Amygdala (tissue), 56 donors: Measurements from ENCODE around the gene PRUNE2.

Experiments
- DNase-seq, 56 donors: peaks; one replicate each; lab custom pipeline; 2025; lab: John Stamatoyannopoulos, UW

PRUNE2 gene

DNA sequence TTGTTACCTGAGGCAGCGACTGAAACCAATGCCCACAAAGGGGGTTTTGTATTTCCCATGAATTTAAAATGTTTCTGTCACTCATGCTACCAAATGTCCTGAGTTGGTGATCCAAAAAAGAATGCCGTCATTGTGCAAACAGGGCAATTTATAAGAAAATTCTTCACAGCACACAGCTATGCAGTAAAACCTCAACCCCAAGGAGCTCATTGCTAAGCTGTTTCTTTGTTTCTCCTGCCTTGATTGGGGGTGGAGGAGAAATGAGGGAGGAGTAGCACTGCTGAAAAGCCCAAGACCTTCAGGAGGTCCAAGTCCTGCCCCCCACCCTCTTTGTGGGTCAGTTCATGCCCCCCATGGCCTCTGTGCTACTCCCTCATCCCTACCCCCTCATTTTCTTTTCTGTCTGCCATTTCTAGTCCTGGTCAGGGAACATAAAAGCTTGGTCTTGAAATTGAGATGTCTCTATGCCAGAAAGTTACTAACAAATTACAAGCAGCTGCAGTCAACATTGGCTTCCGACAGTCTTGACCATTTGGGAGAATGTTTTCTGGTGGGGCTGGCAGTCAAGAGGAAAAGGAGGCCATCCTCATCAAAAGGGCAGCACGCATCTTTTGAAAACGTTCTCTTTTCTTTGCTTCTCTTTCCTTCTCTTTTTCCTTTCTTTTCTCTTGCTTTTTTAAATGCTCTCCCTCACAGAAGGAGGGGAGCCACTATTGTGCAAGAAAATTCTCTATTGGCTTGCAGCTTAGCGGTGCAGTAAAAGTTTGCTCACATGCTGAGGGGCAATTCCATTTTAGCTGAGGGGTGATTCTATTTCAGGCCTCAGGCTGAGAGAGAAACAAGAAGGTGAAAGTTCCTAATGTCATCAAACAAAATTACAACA is 313.6 kb downstream of the PRUNE2 start:
- DNase-seq = no peak

DNA sequence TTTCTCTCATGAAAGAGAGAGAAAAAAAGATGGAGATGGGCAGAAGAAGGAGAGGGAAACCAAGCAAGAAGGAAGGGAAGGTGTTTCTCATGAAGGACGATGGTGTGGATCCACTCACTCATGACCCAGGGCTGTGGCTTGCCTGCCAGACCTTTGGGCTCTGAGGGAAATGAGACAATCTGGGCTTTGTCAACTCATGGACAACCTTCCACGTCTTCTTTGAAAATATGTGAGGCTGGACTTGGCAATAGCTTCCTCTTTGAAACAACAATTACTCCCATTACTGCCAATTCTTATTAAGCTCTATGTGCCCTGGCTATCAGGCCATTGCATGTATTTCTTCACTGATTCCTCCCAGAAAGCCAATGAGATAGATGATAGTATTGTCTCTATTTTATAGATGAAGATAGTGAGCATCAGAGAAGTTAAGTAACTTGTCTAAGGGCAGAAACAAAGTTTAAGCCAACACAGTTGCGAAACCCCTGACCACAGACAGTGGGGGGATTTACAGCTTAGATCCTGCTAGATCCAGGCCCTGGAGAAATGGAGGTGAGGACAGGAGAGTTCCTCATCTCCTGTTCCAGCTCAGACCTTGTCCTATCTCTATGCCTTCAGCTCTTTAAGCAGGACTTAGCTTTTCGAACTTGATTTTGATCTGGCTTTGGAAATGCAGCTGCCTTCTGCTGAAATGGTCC is 314.5 kb downstream of the PRUNE2 start:
- no peak for DNase-seq

DNA sequence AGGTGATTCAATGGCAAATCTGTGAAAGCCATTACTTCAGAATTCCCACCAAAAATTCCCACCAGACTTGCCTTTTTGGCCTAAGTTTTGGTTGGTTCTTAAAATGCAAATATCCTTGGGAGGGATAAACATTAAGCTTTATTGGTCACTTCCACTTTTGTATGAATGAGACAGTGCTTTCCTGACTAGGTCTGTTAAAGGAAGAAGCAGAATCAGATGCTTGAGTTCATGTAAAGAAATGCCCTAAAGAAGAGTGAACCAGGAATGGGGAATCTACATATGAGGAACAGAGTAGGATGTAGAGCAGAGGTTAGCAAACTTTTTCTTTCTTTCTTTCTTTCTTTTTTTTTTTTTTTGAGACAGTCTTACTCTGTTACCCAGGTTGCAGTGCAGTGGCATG is 317.6 kb downstream of the PRUNE2 start:
- no peak for DNase-seq

DNA sequence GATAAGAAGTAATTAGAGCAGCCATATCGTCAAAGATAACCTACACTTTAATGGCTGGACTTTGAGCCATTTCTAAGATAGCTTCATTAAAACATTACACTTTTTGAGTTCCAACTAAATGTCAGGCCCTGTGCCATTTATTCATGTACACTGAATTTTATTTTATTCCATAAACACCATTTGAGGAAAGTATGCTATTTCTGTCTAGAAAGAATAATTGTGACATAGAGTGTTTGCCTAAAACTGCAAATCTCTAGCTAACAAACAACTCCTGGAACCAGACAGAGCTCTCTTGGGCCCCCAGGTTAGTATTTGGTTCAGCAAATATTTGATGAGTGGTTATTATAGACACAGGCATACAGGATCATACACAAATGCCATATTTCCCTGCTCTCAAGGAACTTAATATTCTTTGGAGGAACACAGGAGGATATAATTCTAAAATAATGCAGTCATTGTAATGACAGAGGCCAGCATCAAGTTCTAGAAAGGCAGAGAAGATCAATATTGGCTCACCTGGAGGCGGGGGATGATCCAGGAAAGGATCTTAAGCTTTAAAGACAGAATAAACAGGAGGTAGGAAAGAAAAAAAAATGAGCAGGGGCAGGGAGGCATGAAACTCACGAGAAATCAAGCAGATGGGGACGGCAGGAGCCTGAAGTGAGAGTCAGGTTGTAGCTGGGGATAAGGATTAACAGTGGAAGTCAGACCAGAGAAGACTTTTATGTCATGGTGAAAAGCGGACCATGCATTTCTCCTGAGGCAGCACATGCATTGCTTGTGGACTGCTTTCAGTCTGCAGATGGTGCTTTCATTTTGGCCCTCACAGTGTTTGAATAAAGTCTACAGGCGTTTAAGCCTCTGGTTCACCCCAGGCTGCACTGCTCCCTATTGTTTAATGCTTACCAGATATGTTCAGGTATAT is 319.3 kb downstream of the PRUNE2 start:
- DNase-seq = no peak

GRCh38 chr9:76585487-76586389 is 320.2 kb downstream of the PRUNE2 start:
- no peak for DNase-seq

GRCh38 chr9:76583256-76583655 is 322.7 kb downstream of the PRUNE2 start:
- no peak for DNase-seq

DNA sequence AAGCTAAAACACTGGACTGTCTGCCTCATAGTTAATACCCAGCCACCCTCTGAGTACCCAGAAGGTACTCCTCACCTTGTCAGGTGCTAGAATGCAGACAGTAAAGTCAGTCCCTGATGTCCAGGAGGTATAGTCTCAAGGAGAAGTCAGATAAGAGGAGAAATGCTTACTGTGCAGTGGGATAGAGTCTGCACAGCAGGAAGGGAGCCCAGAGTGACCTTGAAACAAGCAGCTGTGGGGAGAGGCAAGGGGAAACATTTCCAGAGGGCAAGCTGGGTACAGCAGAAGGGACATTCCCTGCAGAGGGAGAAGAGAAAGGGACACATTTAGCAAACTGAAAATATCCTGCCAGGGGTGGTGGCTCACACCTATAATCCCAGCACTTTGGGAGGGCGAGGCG is 324.2 kb downstream of the PRUNE2 start:
- DNase-seq = no peak

DNA sequence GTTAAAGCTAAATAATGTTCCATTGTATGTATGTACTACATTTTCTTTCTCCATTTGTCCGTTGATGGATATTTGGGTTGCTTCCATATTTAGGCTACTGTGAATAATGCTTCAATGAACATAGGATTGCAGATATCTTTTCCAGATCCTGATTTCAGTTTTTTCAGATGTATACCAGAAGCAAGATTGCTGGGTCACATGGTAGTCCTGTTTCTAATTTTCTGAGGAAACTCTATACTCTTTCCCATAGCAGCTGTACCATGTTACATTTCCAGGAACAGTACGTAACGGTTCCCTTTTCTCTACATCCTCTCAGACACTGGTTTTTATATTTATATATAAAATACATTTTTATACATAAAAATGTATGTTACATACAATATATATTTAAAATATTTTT is 325.1 kb downstream of the PRUNE2 start:
- no peak for DNase-seq

DNA sequence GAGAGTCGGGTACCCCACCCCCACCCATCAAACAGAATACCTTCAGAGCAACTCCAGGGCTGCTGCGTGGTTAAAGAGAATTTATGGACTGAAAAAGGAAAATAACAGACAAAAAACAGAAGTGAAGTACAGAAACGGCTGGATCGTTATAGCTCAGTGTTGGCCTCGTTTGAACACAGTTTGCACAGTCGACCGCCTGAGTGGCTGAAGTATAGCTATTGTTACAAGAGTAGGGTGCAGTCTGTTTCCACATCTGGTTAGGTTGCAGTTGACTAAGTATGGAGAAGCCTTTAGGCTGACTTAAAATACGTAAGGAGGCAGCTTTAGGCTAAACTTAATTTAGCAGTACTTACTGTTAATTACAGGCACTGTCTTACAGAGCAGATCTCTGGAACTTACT is 325.7 kb downstream of the PRUNE2 start:
- DNase-seq = no peak

GRCh38 chr9:76576344-76576743 is 329.6 kb downstream of the PRUNE2 start:
- peak in 2 of 56 donors; percentile 2 to 4 for DNase-seq

DNA sequence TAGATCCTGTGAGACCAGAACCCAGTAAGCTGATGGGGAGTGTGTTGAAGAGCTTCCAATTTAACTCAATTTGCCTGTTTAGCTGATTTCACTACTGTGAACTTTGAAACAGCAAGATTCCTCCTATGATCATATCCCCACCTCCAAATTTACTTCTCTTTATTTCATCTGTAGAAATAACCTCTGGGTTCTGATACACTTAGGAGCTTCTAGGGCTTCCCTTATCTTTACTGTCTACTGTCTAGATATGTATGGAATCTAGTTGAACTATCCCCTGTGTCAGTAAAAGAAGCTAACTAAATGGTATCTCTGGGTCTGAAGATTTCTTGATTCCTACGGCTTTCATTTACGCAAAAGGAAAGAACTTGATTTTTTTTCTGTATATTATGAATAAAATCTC is 330.2 kb downstream of the PRUNE2 start:
- DNase-seq = no peak

DNA sequence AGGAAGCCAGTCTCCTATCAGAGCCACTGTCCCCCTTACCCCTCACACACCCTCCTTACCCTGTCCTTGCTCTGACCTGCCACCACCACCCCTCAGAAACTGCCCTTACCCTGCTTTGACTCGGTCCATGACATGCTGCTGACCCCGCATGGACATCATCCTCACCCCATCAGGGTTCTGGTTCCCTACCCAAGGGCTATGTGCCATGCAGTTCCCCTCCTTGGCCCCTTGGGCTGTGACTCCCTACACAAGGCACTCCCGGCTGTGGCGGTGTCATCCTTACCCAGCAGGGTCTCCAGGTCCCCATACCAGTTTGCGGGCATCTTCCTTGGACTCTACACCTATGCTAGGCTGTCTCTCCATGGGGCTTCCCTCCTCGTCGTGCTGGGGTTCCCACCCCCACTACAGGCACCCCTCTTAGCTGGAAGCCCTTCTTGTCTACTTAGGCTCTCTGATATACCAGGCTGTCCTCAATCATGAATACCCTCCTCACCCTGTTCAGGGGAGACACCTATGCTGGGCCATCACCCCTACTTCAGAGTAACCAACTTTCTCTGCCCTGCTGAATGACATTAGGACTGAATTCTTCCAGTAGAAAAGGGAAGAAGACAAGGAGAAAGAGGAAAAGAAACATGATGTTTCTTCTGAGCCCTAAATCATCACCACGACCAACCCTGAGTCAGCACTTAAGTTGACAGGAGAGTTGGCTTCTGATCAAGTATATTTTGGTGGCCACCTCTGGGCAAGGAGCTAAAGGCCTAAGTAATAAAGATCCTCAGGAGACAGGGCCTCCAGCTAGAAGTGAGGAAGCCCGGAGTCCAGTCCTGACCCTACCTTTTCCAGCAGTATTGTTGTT is 331.8 kb downstream of the PRUNE2 start:
- no peak for DNase-seq

- no peak for DNase-seq
Observed at GRCh38 chr9:76573408-76573807, 332.5 kb downstream of the PRUNE2 start.

DNA sequence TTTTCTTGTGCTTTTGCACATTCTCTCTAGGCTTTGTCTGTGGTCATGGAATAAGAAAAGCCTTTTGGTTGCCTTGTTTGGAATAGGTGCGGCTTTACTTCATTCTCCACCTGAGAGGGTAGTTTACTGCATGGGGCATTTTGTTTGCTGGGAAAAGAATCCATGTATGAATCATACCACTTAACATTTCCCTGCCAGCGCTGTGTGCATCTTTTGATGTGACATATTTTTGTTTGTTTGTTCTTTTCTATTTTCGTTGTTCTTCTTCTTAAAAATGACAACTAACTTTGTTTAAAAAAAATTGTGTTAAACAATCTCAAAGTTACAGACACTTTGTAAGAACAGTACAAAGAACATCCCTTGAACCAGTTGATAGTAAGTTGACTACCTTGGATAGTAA is 333.8 kb downstream of the PRUNE2 start:
- DNase-seq = no peak

DNA sequence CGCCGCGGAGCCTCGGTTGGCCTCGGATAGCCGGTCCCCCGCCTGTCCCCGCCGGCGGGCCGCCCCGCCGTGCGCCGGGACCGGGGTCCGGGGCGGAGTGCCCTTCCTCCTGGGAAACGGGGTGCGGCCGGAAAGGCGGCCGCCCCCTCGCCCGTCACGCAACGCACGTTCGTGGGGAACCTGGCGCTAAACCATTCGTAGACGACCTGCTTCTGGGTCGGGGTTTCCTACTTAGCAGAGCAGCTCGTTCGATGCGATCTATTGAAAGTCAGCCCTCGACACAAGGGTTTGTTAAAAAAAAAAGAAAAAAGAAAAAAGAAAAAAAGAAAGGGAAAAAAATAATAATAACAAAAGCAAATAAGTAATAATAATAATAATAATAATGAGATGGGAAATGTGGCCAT is 334.2 kb downstream of the PRUNE2 start:
- no peak for DNase-seq

DNA sequence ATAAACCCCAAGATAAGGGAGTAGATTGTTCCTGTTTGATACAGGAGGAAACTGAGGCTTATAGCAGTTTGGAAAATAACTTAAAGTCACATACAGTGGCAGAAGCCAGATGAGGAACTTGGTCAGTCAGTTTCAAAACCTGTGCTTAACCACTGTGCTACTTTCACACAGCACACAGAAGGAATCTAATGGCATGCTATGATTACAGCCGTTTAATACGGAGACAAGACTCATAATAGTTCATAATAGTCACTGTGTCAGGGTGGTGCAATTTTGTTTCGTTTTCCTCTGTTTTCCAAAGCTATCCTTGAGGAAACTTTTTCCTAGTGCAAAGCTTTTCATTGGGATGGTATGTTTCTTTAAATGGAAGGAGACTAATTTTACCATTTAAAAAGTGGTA is 334.6 kb downstream of the PRUNE2 start:
- DNase-seq = no peak

GRCh38 chr9:76570826-76571225 is 335.1 kb downstream of the PRUNE2 start:
- DNase-seq = no peak

- DNase-seq = no peak
Observed at GRCh38 chr9:76567086-76567485, 338.8 kb downstream of the PRUNE2 start.

DNA sequence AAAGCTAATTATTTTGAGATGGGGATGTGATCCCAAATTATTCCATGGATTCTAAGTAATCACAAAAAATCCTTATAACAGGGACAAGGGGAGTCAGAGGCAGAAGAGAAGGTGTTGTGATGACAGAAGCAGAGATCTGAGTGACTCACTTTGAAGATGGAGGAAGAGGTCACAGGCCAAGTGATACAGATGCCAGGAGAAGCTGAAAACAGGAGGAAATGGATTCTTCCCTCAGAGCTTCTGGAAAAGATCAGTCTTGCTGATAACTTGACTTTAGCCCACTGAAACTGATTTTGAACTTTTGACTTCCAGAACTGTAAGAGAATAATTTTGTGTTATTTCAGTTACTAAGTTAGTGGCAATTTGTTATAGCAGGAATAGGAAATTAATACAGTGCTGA is 341.6 kb downstream of the PRUNE2 start:
- no peak for DNase-seq
